ENCODE data around the gene CMPK1.

Gene CMPK1

DNA sequence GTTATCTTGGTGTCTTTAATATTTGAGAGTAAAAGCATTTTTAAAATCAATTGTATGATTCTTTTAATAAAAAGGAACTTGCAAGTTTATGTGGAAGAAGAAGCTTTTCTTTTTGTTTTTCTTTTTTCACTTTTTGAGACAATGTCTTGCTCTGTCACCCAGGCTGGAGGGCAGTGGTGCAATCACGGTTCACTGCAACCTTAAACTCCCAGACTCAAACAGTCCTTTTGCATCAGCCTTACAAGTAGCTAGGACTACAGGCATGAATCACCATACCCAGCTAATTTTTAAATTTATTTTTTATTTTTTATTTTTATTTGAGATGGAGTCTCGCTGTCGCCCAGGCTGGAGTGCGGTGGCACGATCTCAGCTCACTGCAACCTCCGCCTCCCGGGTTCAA, 34.1 kb downstream of the CMPK1 start:
- no peak for ATAC-seq
- TF ChIP-seq ZNF565 (CRISPR knock-in tag; conservative IDR thresholded peaks at IDR 0.05; ENCODE audit: low read depth) (no peak), CSDC2 (CRISPR knock-in tag; IDR thresholded peaks at IDR 0.05) (no peak), OSR1 (CRISPR knock-in tag; IDR thresholded peaks at IDR 0.05) (no peak), ESRRG (CRISPR knock-in tag; IDR thresholded peaks at IDR 0.05) (no peak), ISL1 (CRISPR knock-in tag; IDR thresholded peaks at IDR 0.05) (no peak), RARB (CRISPR knock-in tag; IDR thresholded peaks at IDR 0.05) (no peak), ZNF8 (CRISPR knock-in tag; IDR thresholded peaks at IDR 0.05) (no peak), TOX (CRISPR knock-in tag; IDR thresholded peaks at IDR 0.05; ENCODE audit: borderline replicate concordance) (no peak), ZFP30 (CRISPR knock-in tag; IDR thresholded peaks at IDR 0.05) (no peak), ZFP3 (CRISPR knock-in tag; IDR thresholded peaks at IDR 0.05) (no peak)

DNA sequence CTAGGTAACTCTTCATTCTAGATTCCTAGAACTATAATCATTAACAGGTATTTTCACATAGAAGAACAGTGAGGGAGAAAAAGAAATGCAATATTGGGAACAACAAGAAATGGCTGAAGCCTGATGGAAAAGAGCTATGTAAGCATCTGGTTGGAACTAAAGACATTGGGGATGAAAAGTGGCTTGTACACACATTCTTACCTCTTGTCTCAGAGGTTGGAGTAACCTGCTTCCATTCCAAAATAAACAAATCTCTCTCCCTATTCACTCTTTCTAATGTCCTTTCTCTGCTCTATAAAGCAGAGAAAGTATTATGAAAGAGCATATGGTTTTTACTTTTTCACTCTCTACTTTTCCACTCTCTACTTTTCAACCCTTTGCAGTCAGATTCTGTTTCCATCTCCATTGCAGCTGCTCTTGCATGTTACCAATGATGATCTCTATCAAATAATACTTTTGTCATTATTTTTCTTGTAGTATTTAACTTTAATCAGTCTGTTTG, 37.5 kb downstream of the CMPK1 start:
- TF ChIP-seq GLIS3 (CRISPR knock-in tag; IDR thresholded peaks at IDR 0.05) = no peak
- TF ChIP-seq, protein P1, sequence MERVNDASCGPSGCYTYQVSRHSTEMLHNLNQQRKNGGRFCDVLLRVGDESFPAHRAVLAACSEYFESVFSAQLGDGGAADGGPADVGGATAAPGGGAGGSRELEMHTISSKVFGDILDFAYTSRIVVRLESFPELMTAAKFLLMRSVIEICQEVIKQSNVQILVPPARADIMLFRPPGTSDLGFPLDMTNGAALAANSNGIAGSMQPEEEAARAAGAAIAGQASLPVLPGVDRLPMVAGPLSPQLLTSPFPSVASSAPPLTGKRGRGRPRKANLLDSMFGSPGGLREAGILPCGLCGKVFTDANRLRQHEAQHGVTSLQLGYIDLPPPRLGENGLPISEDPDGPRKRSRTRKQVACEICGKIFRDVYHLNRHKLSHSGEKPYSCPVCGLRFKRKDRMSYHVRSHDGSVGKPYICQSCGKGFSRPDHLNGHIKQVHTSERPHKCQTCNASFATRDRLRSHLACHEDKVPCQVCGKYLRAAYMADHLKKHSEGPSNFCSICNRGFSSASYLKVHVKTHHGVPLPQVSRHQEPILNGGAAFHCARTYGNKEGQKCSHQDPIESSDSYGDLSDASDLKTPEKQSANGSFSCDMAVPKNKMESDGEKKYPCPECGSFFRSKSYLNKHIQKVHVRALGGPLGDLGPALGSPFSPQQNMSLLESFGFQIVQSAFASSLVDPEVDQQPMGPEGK (CRISPR knock-in tag; IDR thresholded peaks at IDR 0.05; ENCODE audit: borderline replicate concordance) = no peak
- TF ChIP-seq PPARA (CRISPR knock-in tag; IDR thresholded peaks at IDR 0.05; ENCODE audit: borderline replicate concordance) = no peak
- no peak for TF ChIP-seq ZFP3 (CRISPR knock-in tag; IDR thresholded peaks at IDR 0.05)
- no peak for TF ChIP-seq OSR1 (CRISPR knock-in tag; IDR thresholded peaks at IDR 0.05)
- TF ChIP-seq ISL1 (CRISPR knock-in tag; IDR thresholded peaks at IDR 0.05) = no peak
- TF ChIP-seq, protein P2, sequence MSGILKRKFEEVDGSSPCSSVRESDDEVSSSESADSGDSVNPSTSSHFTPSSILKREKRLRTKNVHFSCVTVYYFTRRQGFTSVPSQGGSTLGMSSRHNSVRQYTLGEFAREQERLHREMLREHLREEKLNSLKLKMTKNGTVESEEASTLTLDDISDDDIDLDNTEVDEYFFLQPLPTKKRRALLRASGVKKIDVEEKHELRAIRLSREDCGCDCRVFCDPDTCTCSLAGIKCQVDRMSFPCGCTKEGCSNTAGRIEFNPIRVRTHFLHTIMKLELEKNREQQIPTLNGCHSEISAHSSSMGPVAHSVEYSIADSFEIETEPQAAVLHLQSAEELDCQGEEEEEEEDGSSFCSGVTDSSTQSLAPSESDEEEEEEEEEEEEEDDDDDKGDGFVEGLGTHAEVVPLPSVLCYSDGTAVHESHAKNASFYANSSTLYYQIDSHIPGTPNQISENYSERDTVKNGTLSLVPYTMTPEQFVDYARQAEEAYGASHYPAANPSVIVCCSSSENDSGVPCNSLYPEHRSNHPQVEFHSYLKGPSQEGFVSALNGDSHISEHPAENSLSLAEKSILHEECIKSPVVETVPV (CRISPR knock-in tag; IDR thresholded peaks at IDR 0.05) = no peak
- no peak for TF ChIP-seq ARNTL (CRISPR knock-in tag; IDR thresholded peaks at IDR 0.05; ENCODE audit: borderline replicate concordance, low read depth)
- TF ChIP-seq TCF4 (CRISPR knock-in tag; IDR thresholded peaks at IDR 0.05; ENCODE audit: borderline replicate concordance) = no peak
- TF ChIP-seq SNAI2 (CRISPR knock-in tag; IDR thresholded peaks at IDR 0.05) = no peak
- no peak for TF ChIP-seq RARB (CRISPR knock-in tag; IDR thresholded peaks at IDR 0.05)
- no peak for TF ChIP-seq ZNF565 (CRISPR knock-in tag; conservative IDR thresholded peaks at IDR 0.05; ENCODE audit: low read depth)
- no peak for TF ChIP-seq ZC3H10 (CRISPR knock-in tag; IDR thresholded peaks at IDR 0.05)
- TF ChIP-seq, protein P3, sequence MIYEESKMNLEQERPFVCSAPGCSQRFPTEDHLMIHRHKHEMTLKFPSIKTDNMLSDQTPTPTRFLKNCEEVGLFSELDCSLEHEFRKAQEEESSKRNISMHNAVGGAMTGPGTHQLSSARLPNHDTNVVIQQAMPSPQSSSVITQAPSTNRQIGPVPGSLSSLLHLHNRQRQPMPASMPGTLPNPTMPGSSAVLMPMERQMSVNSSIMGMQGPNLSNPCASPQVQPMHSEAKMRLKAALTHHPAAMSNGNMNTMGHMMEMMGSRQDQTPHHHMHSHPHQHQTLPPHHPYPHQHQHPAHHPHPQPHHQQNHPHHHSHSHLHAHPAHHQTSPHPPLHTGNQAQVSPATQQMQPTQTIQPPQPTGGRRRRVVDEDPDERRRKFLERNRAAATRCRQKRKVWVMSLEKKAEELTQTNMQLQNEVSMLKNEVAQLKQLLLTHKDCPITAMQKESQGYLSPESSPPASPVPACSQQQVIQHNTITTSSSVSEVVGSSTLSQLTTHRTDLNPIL (CRISPR knock-in tag; IDR thresholded peaks at IDR 0.05; ENCODE audit: low read depth) = no peak
- TF ChIP-seq, protein P4, sequence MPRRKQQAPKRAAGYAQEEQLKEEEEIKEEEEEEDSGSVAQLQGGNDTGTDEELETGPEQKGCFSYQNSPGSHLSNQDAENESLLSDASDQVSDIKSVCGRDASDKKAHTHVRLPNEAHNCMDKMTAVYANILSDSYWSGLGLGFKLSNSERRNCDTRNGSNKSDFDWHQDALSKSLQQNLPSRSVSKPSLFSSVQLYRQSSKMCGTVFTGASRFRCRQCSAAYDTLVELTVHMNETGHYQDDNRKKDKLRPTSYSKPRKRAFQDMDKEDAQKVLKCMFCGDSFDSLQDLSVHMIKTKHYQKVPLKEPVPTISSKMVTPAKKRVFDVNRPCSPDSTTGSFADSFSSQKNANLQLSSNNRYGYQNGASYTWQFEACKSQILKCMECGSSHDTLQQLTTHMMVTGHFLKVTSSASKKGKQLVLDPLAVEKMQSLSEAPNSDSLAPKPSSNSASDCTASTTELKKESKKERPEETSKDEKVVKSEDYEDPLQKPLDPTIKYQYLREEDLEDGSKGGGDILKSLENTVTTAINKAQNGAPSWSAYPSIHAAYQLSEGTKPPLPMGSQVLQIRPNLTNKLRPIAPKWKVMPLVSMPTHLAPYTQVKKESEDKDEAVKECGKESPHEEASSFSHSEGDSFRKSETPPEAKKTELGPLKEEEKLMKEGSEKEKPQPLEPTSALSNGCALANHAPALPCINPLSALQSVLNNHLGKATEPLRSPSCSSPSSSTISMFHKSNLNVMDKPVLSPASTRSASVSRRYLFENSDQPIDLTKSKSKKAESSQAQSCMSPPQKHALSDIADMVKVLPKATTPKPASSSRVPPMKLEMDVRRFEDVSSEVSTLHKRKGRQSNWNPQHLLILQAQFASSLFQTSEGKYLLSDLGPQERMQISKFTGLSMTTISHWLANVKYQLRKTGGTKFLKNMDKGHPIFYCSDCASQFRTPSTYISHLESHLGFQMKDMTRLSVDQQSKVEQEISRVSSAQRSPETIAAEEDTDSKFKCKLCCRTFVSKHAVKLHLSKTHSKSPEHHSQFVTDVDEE (CRISPR knock-in tag; IDR thresholded peaks at IDR 0.05) = no peak
- no peak for TF ChIP-seq ZFP30 (CRISPR knock-in tag; IDR thresholded peaks at IDR 0.05)
- TF ChIP-seq ESRRG (CRISPR knock-in tag; IDR thresholded peaks at IDR 0.05) = no peak
- no peak for TF ChIP-seq ZNF8 (CRISPR knock-in tag; IDR thresholded peaks at IDR 0.05)
- no peak for ATAC-seq

DNA sequence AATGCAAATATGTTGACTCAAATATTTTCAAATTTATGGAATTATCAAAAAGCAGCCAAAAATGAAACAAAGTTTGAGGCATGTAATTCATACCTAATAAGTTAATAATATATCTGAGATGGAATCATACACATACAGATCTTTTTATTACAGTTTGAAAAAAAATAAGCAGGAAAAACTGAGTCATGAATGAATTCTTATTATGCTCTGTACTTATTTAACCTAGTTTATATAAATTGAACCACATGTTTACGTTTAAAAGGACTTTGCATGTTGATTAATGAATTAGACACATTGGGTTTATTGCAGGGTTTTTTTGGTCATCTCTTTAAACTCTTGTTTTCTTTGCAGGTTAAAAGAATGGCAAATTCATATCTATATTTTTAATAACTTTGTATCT, 40.9 kb downstream of the CMPK1 start:
- ATAC-seq = no peak

More for the DNA sequence above, 40.9 kb downstream of the CMPK1 start:
- no peak for TF ChIP-seq ZC3H10 (CRISPR knock-in tag; IDR thresholded peaks at IDR 0.05)
- no peak for TF ChIP-seq BACH2 (CRISPR knock-in tag; IDR thresholded peaks at IDR 0.05; ENCODE audit: borderline replicate concordance)
- TF ChIP-seq, protein P1 (CRISPR knock-in tag; IDR thresholded peaks at IDR 0.05; ENCODE audit: borderline replicate concordance) = no peak
- no peak for TF ChIP-seq ISL1 (CRISPR knock-in tag; IDR thresholded peaks at IDR 0.05)
- TF ChIP-seq ZNF8 (CRISPR knock-in tag; IDR thresholded peaks at IDR 0.05) = no peak
- TF ChIP-seq TCF4 (CRISPR knock-in tag; IDR thresholded peaks at IDR 0.05; ENCODE audit: borderline replicate concordance) = no peak
- TF ChIP-seq OSR1 (CRISPR knock-in tag; IDR thresholded peaks at IDR 0.05) = no peak
- TF ChIP-seq ZFP30 (CRISPR knock-in tag; IDR thresholded peaks at IDR 0.05) = no peak
- TF ChIP-seq ESRRG (CRISPR knock-in tag; IDR thresholded peaks at IDR 0.05) = no peak
- no peak for TF ChIP-seq ZNF565 (CRISPR knock-in tag; conservative IDR thresholded peaks at IDR 0.05; ENCODE audit: low read depth)
- TF ChIP-seq ARNTL (CRISPR knock-in tag; IDR thresholded peaks at IDR 0.05; ENCODE audit: borderline replicate concordance, low read depth) = no peak
- TF ChIP-seq, protein P3 (CRISPR knock-in tag; IDR thresholded peaks at IDR 0.05; ENCODE audit: low read depth) = no peak
- TF ChIP-seq, protein P2 (CRISPR knock-in tag; IDR thresholded peaks at IDR 0.05) = no peak
- no peak for TF ChIP-seq ZNF70 (CRISPR knock-in tag; IDR thresholded peaks at IDR 0.05)
